ENCODE data around the gene NACA.
"Not testable (repeated sequence)": the region's sequence is repeated elsewhere in the genome, so short reads cannot be mapped to it uniquely, and the experiment has no call there.

DNA sequence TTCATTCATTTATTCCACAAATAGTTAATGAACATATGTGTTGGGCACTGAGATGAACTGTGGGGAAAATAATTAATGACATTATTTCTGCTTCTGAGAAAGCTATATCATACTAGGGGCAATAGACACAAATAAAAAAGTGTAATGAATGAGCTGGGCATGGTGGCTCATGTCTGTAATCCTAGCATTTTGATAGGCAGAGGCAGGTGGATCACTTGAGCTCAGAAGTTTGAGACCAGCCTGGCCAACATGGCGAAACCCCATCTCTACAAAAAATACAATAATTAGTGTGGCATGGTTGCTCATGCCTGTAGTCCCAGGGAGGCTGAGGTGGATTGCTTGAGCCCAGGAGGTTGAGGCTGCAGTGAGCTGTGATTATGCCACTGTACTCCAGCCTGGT is 32.9 kb upstream of the NACA start:
- TF ChIP-seq YY1 (IDR thresholded peaks at IDR 0.05; ENCODE audit: insufficient read depth, insufficient read length); SUZ12 (IDR thresholded peaks at IDR 0.05; ENCODE audit: extremely low read depth, insufficient read depth, insufficient read length): not testable (repeated sequence)

All from NT2/D1 (cell line).